Thymus (tissue), 11 donors: Measurements from ENCODE around the gene IL2RA. TPM values are rescaled to one million over a fixed set of nuclear protein-coding genes. Genes with fewer than 3 reads are reported as not detected.
A peak's percentile ranks its signal among the peaks of the same experiment; 100 is the strongest.

Experiments
- DNase-seq, 9 donors: peaks; one replicate each; pipeline ENCODE4 v3.0.0-alpha.2; 2013; ENCODE audit warnings: low spot score in 9 of 9, low read depth in 6 of 9, missing footprints in 1 of 9
- H3K27ac ChIP-seq, 2 donors: one replicate each; pipeline ENCODE4 v1.5.1; 2013; ENCODE audit warnings: control low read depth in 1 of 2, low read depth in 1 of 2, low read length in 1 of 2, mild to moderate bottlenecking in 1 of 2, moderate library complexity in 1 of 2
- H3K27me3 ChIP-seq, 2 donors: one replicate each; pipeline ENCODE4 v1.5.1; 2013; ENCODE audit warnings: low read length in 1 of 2; ENCODE audit not compliant: control insufficient read depth in 2 of 2, insufficient read depth in 1 of 2
- H3K36me3 ChIP-seq, 2 donors: one replicate each; pipeline ENCODE4 v1.5.1; 2013; ENCODE audit warnings: low read length in 1 of 2, mild to moderate bottlenecking in 1 of 2, moderate library complexity in 1 of 2; ENCODE audit not compliant: control insufficient read depth in 2 of 2, insufficient read depth in 2 of 2
- H3K4me1 ChIP-seq, 2 donors: one replicate each; pipeline ENCODE4 v1.5.1; 2013; ENCODE audit warnings: low read length in 2 of 2; ENCODE audit not compliant: control insufficient read depth in 2 of 2, insufficient read depth in 2 of 2
- H3K4me3 ChIP-seq, 2 donors: one replicate each; pipeline ENCODE4 v1.5.1; 2013; ENCODE audit warnings: low read length in 2 of 2, control low read depth in 1 of 2, mild to moderate bottlenecking in 1 of 2
- H3K9me3 ChIP-seq, 2 donors: one replicate each; pipeline ENCODE4 v1.5.1; 2013; ENCODE audit warnings: low read length in 1 of 2, mild to moderate bottlenecking in 1 of 2; ENCODE audit not compliant: control insufficient read depth in 2 of 2, insufficient read depth in 1 of 2
- WGBS: extraction: QIAGEN DNeasy Blood & Tissue Kit; methylation state at CpG from one replicate; pipeline ENCODE4 v1.1.7; 2013; 5-methylcytosine and 5-hydroxymethylcytosine counted together
- polyA plus RNA-seq: library from polyadenylated mRNA; stranded (reverse); fragments of 200-250 nt; gene quantifications from one replicate; pipeline ENCODE4 v1.2.3, GENCODE V29; 2013
- total RNA-seq: library from RNA; stranded (reverse); fragments of 120-200 nt; gene quantifications from one replicate; pipeline ENCODE4 v1.2.4, GENCODE V29; 2013
- donor health status: healthy.

IL2RA gene
- total and polyA plus RNA-seq, 2 donors = 5.6 to 13.0 TPM

DNA sequence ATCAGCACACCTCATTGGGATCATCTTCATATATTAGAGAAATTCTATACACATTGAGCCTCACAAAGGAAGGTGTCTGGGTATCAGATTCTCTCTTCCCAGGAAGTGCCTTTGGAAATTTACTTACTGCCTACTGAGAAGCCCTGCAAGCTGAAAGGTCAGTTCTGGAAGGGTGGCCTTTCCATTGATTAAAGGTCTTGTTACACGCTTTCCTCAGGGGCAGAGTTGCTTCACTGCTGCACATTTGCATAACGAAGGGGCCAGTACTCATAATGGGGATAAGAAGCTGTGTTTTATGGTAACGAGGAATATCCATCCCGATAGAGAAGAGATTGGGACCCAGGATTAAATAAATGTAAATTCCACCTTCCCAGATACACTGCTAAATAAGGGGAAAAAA is 65.5 kb downstream of the IL2RA start:
- H3K4me1 ChIP-seq = no peaks in the 10 kb centered on the region
- no peak for DNase-seq
- no peak overlapping the region for H3K27ac ChIP-seq
- H3K27me3 ChIP-seq = peaks cover 0 to 12% of the 10 kb centered on the region in 2 donors
- no peaks in the 10 kb centered on the region for H3K36me3 ChIP-seq
- no peak overlapping the region for H3K4me3 ChIP-seq
- peaks cover 0 to 2% of the 10 kb centered on the region in 2 donors for H3K9me3 ChIP-seq
- WGBS = 98% methylated on average over 4 of the region's 4 CpGs

DNA sequence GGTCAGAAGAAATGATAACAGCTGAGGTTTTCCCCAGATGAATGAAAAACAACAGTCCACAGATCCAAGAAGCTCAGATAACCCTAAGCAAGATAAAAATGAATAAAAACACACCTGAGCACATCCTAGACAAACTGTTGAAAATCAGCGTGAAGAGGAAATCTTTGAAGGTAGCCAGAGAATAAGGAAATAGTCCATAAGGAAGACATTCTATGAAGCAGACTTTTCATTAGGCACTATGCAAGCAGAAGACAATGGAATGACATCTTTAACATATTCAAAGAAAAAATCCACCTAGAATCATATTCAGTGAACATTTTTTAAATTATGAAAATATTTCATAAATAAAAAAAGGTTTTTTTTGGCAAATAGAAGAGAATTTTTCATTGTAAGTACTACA is 69.8 kb downstream of the IL2RA start:
- Histone ChIP-seq H3K4me3 (no peak overlapping the region), H3K36me3 (no peaks in the 10 kb centered on the region), H3K9me3 (peaks cover 0 to 6% of the 10 kb centered on the region in 2 donors), H3K27me3 (no peaks in the 10 kb centered on the region), H3K27ac (no peak overlapping the region), H3K4me1 (no peaks in the 10 kb centered on the region)
- WGBS = 100% methylated on average over 1 of the region's 1 CpG
- DNase-seq = no peak

DNA sequence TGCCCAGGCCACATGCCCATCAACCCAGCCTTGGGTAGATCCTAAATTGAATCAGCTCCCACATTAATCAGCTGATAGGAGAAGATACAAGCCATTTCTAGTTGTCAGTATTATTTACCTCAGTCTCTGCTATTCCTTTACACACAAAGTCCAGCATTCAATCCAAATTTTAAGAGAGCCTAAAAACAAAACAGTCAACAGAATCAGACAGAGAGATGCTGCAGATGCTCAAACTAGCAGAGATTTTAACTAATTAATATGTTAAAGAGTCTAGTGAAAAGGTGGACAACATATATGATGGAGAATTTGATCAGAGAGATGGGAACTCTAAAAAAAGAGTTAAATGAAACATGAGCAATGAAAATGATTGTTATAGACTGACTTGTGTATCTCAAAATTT is 70.5 kb downstream of the IL2RA start:
- H3K4me1 ChIP-seq = no peaks in the 10 kb centered on the region
- DNase-seq = no peak
- H3K4me3 ChIP-seq = no peak overlapping the region
- no peaks in the 10 kb centered on the region for H3K36me3 ChIP-seq
- H3K27ac ChIP-seq = no peak overlapping the region
- H3K27me3 ChIP-seq = no peaks in the 10 kb centered on the region
- peaks cover 0 to 6% of the 10 kb centered on the region in 2 donors for H3K9me3 ChIP-seq

DNA sequence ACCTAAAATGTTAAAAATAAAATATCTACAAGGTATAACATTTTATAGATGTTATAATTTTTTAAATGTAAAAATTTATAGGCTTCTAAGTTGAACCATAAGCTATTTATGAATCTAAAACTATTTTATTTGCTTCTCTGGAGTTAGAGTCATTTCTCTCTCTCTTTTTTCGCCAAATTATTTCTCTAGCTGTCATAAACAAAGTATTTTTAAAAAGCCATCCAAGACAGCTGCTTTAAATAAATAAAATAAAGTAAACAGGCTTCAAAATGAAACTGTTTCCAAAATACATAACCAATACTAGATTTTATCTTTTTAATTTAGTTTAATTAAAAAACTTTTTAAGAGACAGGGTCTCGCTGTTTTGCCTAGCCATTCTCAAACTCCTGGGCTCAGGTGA is 72.4 kb downstream of the IL2RA start:
- 94% methylated on average over 2 of the region's 2 CpGs for WGBS
- Histone ChIP-seq H3K4me1 (no peaks in the 10 kb centered on the region), H3K9me3 (peaks cover 0 to 6% of the 10 kb centered on the region in 2 donors), H3K4me3 (no peak overlapping the region), H3K27me3 (no peaks in the 10 kb centered on the region), H3K27ac (no peak overlapping the region), H3K36me3 (no peaks in the 10 kb centered on the region)
- no peak for DNase-seq

DNA sequence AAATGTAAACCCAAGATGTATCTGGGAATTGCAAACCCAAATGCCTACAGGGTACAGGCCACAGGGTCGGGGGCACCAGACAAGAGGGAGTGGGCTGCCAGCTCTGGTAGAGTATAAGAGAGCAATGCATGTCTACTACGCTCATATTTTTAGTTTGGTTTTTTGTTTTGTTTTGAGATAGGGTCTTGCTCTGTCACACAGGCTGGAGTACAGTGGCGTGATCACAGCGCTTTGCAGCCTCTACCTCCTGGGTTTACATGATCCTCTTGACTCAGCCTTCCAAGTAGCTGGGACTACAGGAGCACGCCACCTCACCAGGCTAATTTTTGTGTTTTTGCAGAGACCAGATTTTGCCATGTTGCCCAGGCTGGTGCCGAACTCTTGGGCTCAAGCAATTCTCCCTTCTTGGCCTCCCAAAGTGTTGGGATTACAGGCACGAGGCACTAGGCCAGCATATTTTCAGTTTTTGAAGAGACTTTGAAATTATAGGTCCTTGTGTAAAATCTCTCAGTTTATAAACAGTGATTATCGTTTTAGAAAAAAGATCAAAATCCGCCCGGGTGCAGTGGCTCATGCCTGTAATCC is 73.7 kb downstream of the IL2RA start:
- DNase-seq = no peak
- no peaks in the 10 kb centered on the region for H3K36me3 ChIP-seq
- WGBS = 98% methylated on average over 10 of the region's 10 CpGs
- no peaks in the 10 kb centered on the region for H3K27me3 ChIP-seq
- no peak overlapping the region for H3K27ac ChIP-seq
- H3K4me1 ChIP-seq = no peaks in the 10 kb centered on the region
- H3K4me3 ChIP-seq = no peak overlapping the region
- peaks cover 0 to 6% of the 10 kb centered on the region in 2 donors for H3K9me3 ChIP-seq

DNA sequence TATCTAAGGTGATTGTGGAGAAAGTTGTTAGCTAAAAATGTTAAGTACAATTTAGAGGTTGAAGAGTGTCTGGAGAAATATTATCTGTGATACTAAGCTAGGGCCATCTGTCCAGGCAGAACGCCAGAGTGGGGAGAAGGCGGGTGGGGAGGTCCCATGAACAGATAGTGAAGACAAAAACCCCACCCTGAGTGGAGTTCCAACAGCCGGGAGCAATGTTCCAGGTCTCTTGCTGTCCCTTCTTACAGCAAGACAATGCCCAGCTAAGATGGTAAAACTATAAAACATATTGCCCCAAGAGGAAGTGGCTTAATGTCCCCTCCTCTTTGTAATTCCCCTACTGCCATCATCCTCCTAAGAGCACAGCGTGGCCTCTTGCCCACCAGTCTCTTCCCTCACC is 74.4 kb downstream of the IL2RA start:
- no peak for DNase-seq
- no peak overlapping the region for H3K4me3 ChIP-seq
- H3K27me3 ChIP-seq = no peaks in the 10 kb centered on the region
- WGBS = 82% methylated on average over 4 of the region's 4 CpGs
- no peaks in the 10 kb centered on the region for H3K36me3 ChIP-seq
- H3K4me1 ChIP-seq = no peaks in the 10 kb centered on the region
- no peak overlapping the region for H3K27ac ChIP-seq
- H3K9me3 ChIP-seq = peaks cover 0 to 3% of the 10 kb centered on the region in 2 donors

DNA sequence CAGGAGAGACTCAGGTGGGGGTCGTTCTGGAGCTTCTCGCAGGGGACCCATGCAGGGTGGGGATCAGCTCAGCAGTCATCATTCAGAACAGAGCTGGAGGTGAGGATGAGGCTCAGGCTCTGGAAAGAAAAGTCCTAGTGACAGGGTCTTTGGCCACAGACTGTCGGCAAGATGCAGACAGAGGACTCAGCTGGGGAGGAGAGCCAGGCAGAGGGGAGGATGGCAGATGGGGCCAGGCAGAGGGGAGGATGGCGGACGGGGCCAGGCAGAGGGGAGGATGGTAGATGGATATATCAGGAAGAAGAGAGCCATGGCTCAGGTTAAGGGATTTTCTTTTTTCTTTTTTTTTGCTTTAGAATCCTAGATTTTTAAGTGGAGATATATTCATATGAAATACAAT is 77.1 kb downstream of the IL2RA start:
- H3K27me3 ChIP-seq = no peaks in the 10 kb centered on the region
- no peaks in the 10 kb centered on the region for H3K9me3 ChIP-seq
- no peaks in the 10 kb centered on the region for H3K36me3 ChIP-seq
- H3K4me1 ChIP-seq = no peaks in the 10 kb centered on the region
- no peak overlapping the region for H3K27ac ChIP-seq
- WGBS = 97% methylated on average over 5 of the region's 5 CpGs
- no peak for DNase-seq
- H3K4me3 ChIP-seq = no peak overlapping the region

DNA sequence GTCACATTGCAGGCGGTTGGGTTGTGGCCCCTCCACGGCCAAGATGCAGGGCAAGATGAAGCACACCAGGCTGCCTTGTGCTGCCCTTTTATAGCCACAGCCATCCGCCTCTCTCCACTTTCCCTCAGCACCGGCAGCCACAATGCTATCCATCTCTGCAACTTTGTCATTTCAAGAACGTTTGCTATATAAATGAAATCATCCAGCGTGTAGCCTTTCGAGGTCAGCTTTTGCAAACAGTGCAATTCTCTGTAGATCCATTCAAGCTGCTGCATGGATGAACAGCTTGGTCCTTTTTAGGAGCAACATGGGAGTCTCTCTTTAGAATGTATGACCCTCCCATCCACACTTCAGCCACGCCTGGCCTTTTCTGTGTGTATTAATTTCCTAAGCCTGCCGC is 78.4 kb downstream of the IL2RA start:
- Histone ChIP-seq H3K27me3 (no peaks in the 10 kb centered on the region), H3K9me3 (no peaks in the 10 kb centered on the region), H3K4me3 (no peak overlapping the region), H3K27ac (no peak overlapping the region), H3K36me3 (no peaks in the 10 kb centered on the region), H3K4me1 (no peaks in the 10 kb centered on the region)
- DNase-seq = no peak
- WGBS = 97% methylated on average over 9 of the region's 9 CpGs

DNA sequence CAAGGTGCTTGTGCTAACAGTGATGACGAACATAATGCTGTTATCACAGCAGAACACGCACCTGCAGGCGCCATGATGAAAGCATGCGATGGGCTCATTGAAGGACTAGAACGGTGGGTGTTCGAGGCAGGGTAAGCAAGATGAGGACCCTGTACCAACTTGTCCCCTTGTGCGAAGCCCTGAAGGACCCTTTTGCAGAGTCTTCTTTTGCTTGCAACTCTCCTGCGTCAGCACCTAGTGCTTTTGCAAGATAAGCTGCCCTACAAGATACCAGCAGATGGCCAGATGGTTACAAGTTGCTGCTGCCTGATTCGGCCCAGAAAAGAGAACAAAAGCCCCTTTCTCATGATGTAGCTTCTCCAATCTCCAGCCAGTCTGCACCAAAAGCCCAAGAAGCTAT is 80.6 kb downstream of the IL2RA start:
- Histone ChIP-seq H3K27ac (no peak overlapping the region), H3K4me3 (no peak overlapping the region), H3K9me3 (no peaks in the 10 kb centered on the region), H3K4me1 (peaks cover under 1 to 4% of the 10 kb centered on the region in 2 donors), H3K27me3 (peaks cover 4 to 16% of the 10 kb centered on the region in 2 donors), H3K36me3 (no peaks in the 10 kb centered on the region)
- DNase-seq = no peak
- WGBS = 92% methylated on average over 9 of the region's 9 CpGs

DNA sequence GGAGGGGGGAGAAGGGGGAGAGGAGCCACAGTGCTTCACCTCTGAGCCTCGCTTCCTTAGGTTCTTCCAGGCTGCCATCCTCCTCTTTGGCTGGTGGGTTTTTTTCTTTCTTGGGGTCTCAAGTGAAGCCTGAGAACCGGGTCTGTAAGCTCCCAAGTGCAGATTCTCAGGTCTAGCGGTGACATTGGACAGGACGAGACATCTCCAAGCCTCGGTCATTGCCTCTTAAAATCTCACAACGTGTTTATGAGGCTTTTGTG is 84.0 kb downstream of the IL2RA start:
- H3K4me3 ChIP-seq = peak overlapping the region in 1 of 2 donors; percentile 90
- no peaks in the 10 kb centered on the region for H3K9me3 ChIP-seq
- WGBS = 13% methylated on average over 6 of the region's 6 CpGs
- H3K4me1 ChIP-seq = peaks cover 8 to 18% of the 10 kb centered on the region in 2 donors
- H3K27ac ChIP-seq = no peak overlapping the region
- DNase-seq = peak in 3 of 9 donors; percentile 4 to 9 (median 7)
- H3K36me3 ChIP-seq = no peaks in the 10 kb centered on the region
- H3K27me3 ChIP-seq = peaks cover 4 to 18% of the 10 kb centered on the region in 2 donors
